HepG2 (cell line): ENCODE measurements around the gene RPUSD3. TPM values are rescaled to one million over a fixed set of nuclear protein-coding genes. Genes with fewer than 3 reads are reported as not detected.

Source experiments
- CHD2 ChIP-seq: IDR thresholded peaks from 2 replicates; pipeline ENCODE4 v1.6.1; 2011; ENCODE audit warnings: low read depth, low read length, improper control_type of control experiment
- FOXM1 ChIP-seq: sonication (generic); formaldehyde crosslinking; IDR thresholded peaks from 2 replicates; pipeline ENCODE4 v1.5.0; 2020; ENCODE audit warnings: missing genetic modification reagents
- FUBP1 ChIP-seq: sonication (generic); formaldehyde crosslinking; IDR thresholded peaks from 2 replicates; pipeline ENCODE4 v1.5.1; 2020; ENCODE audit warnings: missing genetic modification reagents, mild to moderate bottlenecking, borderline replicate concordance
- LBX2 ChIP-seq: sonication (generic); formaldehyde crosslinking; IDR thresholded peaks from 2 replicates; pipeline ENCODE4 v1.5.0; 2020; ENCODE audit warnings: missing genetic modification reagents, mild to moderate bottlenecking, borderline replicate concordance
- SP2 ChIP-seq: sonication (generic); formaldehyde crosslinking; IDR thresholded peaks from 2 replicates; pipeline ENCODE4 v1.5.1; 2020; ENCODE audit warnings: mild to moderate bottlenecking, missing genetic modification reagents
- TFDP1 ChIP-seq: IDR thresholded peaks from 2 replicates; pipeline ENCODE4 v1.6.1; 2016; ENCODE audit warnings: missing compliant biosample characterization, missing genetic modification reagents, borderline replicate concordance
- THAP9 ChIP-seq: sonication (generic); formaldehyde crosslinking; IDR thresholded peaks from 2 replicates; pipeline ENCODE4; 2020; ENCODE audit warnings: missing genetic modification reagents, mild to moderate bottlenecking, borderline replicate concordance
- ZBTB10 ChIP-seq: sonication (generic); formaldehyde crosslinking; IDR thresholded peaks from 2 replicates; pipeline ENCODE4 v1.4.0; 2020; ENCODE audit warnings: missing genetic modification reagents, borderline replicate concordance
- ZFP37 ChIP-seq: sonication (generic); formaldehyde crosslinking; IDR thresholded peaks from 2 replicates; pipeline ENCODE4 v1.4.0; 2020; ENCODE audit warnings: missing genetic modification reagents, borderline replicate concordance
- ZNF260 ChIP-seq: sonication (generic); formaldehyde crosslinking; IDR thresholded peaks from 2 replicates; pipeline ENCODE4 v1.4.0; 2020; ENCODE audit warnings: missing genetic modification reagents, low read depth, mild to moderate bottlenecking, borderline replicate concordance
- polyA plus RNA-seq, 8 experiments: library from polyadenylated mRNA; depleted of rRNA in 3 of 8; stranded (reverse) in 7 of 8; unstranded in 1 of 8; fragments of >200 nt; fragmentation: Illumina TruSeq in 4 of 8; extraction: Trizol in 4 of 8; gene quantifications; 2 replicates each; pipeline versions ENCODE4 v1.2.1 to v1.2.3, GENCODE V29; 2011 to 2016; ENCODE audit warnings: low read depth in 4 of 8, missing spikeins in 1 of 8, mixed read lengths in 1 of 8; ENCODE audit not compliant: insufficient read depth in 1 of 8
- total RNA-seq, 5 experiments: library from RNA; depleted of rRNA; stranded (reverse); fragments of >200 nt; fragmentation: Illumina TruSeq; extraction: Trizol; gene quantifications; 2 replicates each; pipeline ENCODE4 v1.2.3, GENCODE V29; 2016; ENCODE audit warnings: low read depth in 1 of 5

The RPUSD3 gene
- total and polyA plus RNA-seq, 2 of the 13 experiments (the other 11 are each of a cell fraction or from before 2014, with no cell fraction given), result 32.1 to 48.7 TPM

- TF ChIP-seq SP2 (CRISPR knock-in tag) (no peak), ZFP37 (CRISPR knock-in tag) (no peak), TFDP1 (no peak), FUBP1 (CRISPR knock-in tag) (no peak), THAP9 (CRISPR knock-in tag) (no peak), LBX2 (no peak), CHD2 (no peak), FOXM1 (no peak), ZBTB10 (CRISPR knock-in tag) (no peak), ZNF260 (CRISPR knock-in tag) (no peak)
- TF ChIP-seq, all 625 proteins: peak for 3
Observed at GRCh38 chr3:9846931-9847488, 3.2 kb upstream of the RPUSD3 start (continued).
